HepG2 (cell line): ENCODE measurements around the gene GDA.

Experiments
- ELF4 ChIP-seq: sonication (generic); formaldehyde crosslinking; IDR thresholded peaks from 2 replicates; pipeline ENCODE4 v1.5.0; 2020; ENCODE audit warnings: missing genetic modification reagents, mild to moderate bottlenecking, moderate library complexity, borderline replicate concordance
- EZH2 ChIP-seq: conservative IDR thresholded peaks from 2 replicates; pipeline ENCODE4 v1.6.1; 2012; ENCODE audit warnings: mild to moderate bottlenecking, low read depth, low read length, moderate library complexity
- FOXK2 ChIP-seq: fragments of 450-650 bp; IDR thresholded peaks from 2 replicates; pipeline ENCODE4 v1.6.1; 2016
- GABPB1 ChIP-seq: IDR thresholded peaks from 2 replicates; pipeline ENCODE4 v1.6.1; 2016; ENCODE audit warnings: mild to moderate bottlenecking, missing genetic modification reagents, moderate library complexity, missing compliant biosample characterization
- SP5 ChIP-seq: IDR thresholded peaks from 2 replicates; pipeline ENCODE4 v1.6.1; 2016; ENCODE audit warnings: low read depth, borderline replicate concordance
- ZNF432 ChIP-seq: sonication (generic); formaldehyde crosslinking; IDR thresholded peaks from 2 replicates; pipeline ENCODE4 v1.5.0; 2020; ENCODE audit warnings: missing genetic modification reagents, mild to moderate bottlenecking, borderline replicate concordance
- ZNF740 ChIP-seq: sonication (generic); formaldehyde crosslinking; IDR thresholded peaks from 2 replicates; pipeline ENCODE4 v1.4.0; 2020; ENCODE audit warnings: missing genetic modification reagents
- ZNF772 ChIP-seq: sonication (generic); formaldehyde crosslinking; IDR thresholded peaks from 2 replicates; pipeline ENCODE4 v1.5.0; 2020; ENCODE audit warnings: mild to moderate bottlenecking, missing genetic modification reagents
- TF ChIP-seq, protein P1 (sequence below): sonication (generic); formaldehyde crosslinking; IDR thresholded peaks from 2 replicates; pipeline ENCODE4 v1.5.0; 2020; ENCODE audit warnings: mild to moderate bottlenecking, missing genetic modification reagents, moderate library complexity

GRCh38 chr9:72147676-72148075, 1.6 kb upstream of the GDA start:
- no peak for TF ChIP-seq EZH2
- TF ChIP-seq ZNF740, result no peak
- TF ChIP-seq ELF4 (CRISPR knock-in tag), result no peak
- TF ChIP-seq, protein P1, sequence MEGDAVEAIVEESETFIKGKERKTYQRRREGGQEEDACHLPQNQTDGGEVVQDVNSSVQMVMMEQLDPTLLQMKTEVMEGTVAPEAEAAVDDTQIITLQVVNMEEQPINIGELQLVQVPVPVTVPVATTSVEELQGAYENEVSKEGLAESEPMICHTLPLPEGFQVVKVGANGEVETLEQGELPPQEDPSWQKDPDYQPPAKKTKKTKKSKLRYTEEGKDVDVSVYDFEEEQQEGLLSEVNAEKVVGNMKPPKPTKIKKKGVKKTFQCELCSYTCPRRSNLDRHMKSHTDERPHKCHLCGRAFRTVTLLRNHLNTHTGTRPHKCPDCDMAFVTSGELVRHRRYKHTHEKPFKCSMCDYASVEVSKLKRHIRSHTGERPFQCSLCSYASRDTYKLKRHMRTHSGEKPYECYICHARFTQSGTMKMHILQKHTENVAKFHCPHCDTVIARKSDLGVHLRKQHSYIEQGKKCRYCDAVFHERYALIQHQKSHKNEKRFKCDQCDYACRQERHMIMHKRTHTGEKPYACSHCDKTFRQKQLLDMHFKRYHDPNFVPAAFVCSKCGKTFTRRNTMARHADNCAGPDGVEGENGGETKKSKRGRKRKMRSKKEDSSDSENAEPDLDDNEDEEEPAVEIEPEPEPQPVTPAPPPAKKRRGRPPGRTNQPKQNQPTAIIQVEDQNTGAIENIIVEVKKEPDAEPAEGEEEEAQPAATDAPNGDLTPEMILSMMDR (CRISPR knock-in tag), result no peak
- no peak for TF ChIP-seq GABPB1 (CRISPR knock-in tag)
- no peak for TF ChIP-seq ZNF772 (CRISPR knock-in tag)
- no peak for TF ChIP-seq ZNF432 (CRISPR knock-in tag)
- TF ChIP-seq FOXK2, result no peak
- no peak for TF ChIP-seq SP5 (CRISPR knock-in tag)
